ENCODE measurements around the gene SLC39A7.

SLC39A7 gene

GRCh38 chr6:33164665-33165373, 35.8 kb upstream of the SLC39A7 start:
- peaks cover 7% of the 10 kb centered on the region for H3K4me1 Mint-ChIP-seq

GRCh38 chr6:33165581-33166258, 34.9 kb upstream of the SLC39A7 start:
- peaks cover 7% of the 10 kb centered on the region for H3K4me1 Mint-ChIP-seq
- no peak overlapping the region for H3K27ac Mint-ChIP-seq
- H3K4me3 Mint-ChIP-seq: no peak overlapping the region
- H3K36me3 Mint-ChIP-seq (ENCODE audit: low read depth): no peaks in the 10 kb centered on the region
- TF ChIP-seq CTCF (IDR thresholded peaks at IDR 0.05; ENCODE audit: unreplicated experiment in 3 of 3): no peak
- peaks cover 20% of the 10 kb centered on the region for H3K27me3 Mint-ChIP-seq (ENCODE audit: low read depth)
- H3K9me3 Mint-ChIP-seq: no peaks in the 10 kb centered on the region

More at GRCh38 chr6:33164665-33165373, 35.8 kb upstream of the SLC39A7 start:
- no peak for TF ChIP-seq CTCF (IDR thresholded peaks at IDR 0.05; ENCODE audit: unreplicated experiment in 3 of 3)
- Mint-ChIP-seq H3K27me3 (ENCODE audit: low read depth) (peaks cover 20% of the 10 kb centered on the region), H3K36me3 (ENCODE audit: low read depth) (no peaks in the 10 kb centered on the region), H3K9me3 (no peaks in the 10 kb centered on the region), H3K4me3 (no peak overlapping the region), H3K27ac (no peak overlapping the region)

- no peak for TF ChIP-seq CTCF (IDR thresholded peaks at IDR 0.05; ENCODE audit: unreplicated experiment in 3 of 3)
- Mint-ChIP-seq H3K36me3 (ENCODE audit: low read depth) (no peaks in the 10 kb centered on the region), H3K27me3 (ENCODE audit: low read depth) (peaks cover 18% of the 10 kb centered on the region), H3K4me1 (peaks cover 1% of the 10 kb centered on the region), H3K4me3 (no peak overlapping the region), H3K27ac (no peak overlapping the region), H3K9me3 (no peaks in the 10 kb centered on the region)
These were observed 34.3 kb upstream of the SLC39A7 start for GRCh38 chr6:33166363-33166762.

GRCh38 chr6:33166811-33167210, 33.9 kb upstream of the SLC39A7 start:
- Mint-ChIP-seq H3K36me3 (ENCODE audit: low read depth) (no peaks in the 10 kb centered on the region), H3K9me3 (no peaks in the 10 kb centered on the region), H3K27me3 (ENCODE audit: low read depth) (peaks cover 16% of the 10 kb centered on the region), H3K4me3 (no peak overlapping the region), H3K4me1 (no peaks in the 10 kb centered on the region), H3K27ac (no peak overlapping the region)
- TF ChIP-seq CTCF (IDR thresholded peaks at IDR 0.05; ENCODE audit: unreplicated experiment in 3 of 3): no peak

- no peaks in the 10 kb centered on the region for H3K36me3 Mint-ChIP-seq (ENCODE audit: low read depth)
- H3K9me3 Mint-ChIP-seq: no peaks in the 10 kb centered on the region
- no peaks in the 10 kb centered on the region for H3K4me1 Mint-ChIP-seq
- TF ChIP-seq CTCF (IDR thresholded peaks at IDR 0.05; ENCODE audit: unreplicated experiment in 3 of 3): no peak
- H3K27ac Mint-ChIP-seq: no peak overlapping the region
- peaks cover 15% of the 10 kb centered on the region for H3K27me3 Mint-ChIP-seq (ENCODE audit: low read depth)
- no peak overlapping the region for H3K4me3 Mint-ChIP-seq
These were observed 33.0 kb upstream of the SLC39A7 start for GRCh38 chr6:33167374-33168283.
